Stimulated activated CD4-positive, alpha-beta T cell treated with anti-CD3 and anti-CD28 coated beads, Interleukin-4, amount 100 ng/mL, for 4 hours (primary cell): ENCODE results near the gene RASGRF1.

Experiments
- DNase-seq, 2 experiments: peaks; one replicate each; pipeline ENCODE4 v3.0.0-alpha.2; 2020

RASGRF1 gene

DNA sequence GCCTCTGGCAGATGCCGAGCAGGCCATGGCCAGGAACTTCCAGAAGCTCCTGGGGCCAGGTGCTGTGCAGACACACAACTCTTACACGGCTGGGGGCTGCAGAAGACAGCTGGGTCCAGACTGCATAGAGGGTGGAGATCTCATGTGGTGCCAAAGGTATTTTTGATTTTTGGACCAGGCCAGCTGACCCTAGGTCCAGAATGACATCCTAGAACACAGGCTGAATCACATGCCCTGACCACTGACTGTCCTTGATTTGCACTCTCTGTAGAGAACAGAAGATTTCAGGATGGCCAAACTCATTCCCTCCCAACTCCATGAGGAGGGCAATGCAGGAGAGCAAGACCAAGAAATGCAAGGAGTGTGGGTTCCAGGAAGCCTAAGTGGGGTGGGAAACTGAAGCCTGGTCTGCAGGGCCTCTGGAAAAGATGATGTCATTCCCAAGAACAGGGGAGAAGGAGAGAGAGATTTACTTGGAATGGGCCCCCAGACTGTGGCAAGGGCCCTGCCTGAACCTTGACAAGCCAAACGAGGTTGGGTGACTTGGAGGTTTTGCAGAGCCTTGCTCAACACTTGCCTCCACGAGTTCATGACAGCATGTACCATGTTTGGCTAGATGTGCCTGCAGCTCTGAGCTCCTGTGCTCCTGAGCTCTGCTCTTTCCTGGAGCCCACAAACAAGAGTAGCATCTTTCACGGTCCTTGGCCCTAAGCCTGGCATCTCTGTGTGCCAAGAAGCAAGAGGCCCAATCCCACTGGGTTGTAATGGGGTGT lies 107.2 kb downstream of the RASGRF1 start:
- no peak for DNase-seq

DNA sequence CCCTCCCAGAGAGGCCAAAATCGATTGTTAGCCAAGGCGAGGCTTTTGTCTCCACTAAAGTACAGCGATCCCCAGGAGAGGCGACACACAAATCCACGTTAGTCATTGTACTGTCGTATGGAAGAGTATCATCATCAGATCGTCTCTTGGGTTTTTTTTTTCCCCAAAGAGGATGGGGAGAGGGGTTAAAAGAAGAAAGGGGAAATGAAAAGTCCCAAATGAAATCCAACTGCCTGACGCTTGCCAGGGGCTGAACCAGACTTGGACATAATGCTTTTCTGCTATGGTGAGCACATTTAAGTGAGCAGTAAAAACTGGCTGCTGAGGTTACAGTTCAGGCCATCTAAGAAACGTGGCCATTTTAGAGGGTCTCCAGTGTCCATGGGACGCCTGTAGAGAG lies 107.8 kb downstream of the RASGRF1 start:
- no peak for DNase-seq

DNA sequence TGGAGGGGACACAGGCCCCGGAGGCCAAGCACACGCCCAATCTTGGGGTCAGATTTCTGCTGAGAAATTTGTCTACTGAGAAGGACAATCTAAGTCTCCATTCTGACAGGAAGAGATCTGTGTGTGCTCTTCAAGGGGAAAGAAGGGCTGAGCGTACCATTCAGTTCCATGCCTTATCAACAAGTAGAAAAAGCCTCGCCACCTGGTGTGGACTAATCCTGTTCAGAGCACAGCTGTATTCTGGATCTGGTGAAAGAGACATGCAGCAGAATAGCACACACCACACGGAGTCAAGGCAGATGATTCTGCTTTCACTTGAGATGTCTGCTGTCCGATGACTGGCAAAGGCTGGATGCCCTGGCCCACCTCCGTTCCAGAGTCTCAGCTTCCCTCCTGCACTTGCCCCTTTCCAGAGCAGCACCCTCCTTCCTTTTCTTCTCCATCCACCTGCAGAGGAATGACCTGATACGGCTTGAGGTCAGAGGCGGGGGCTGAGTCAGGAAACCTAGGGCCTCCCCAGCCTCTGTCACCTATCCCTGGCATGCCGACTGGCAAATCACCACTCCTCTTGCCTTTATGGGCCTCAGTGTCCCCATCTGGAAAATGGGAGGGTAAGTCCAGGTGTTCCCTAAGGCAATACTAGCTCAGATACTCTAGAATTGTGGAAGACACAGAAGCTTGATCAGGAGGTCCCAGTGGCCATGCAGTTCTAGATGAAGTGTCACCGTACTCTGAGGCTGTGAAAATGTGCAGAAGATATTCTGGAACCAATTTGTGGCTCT lies 108.9 kb downstream of the RASGRF1 start:
- DNase-seq: no peak

DNA sequence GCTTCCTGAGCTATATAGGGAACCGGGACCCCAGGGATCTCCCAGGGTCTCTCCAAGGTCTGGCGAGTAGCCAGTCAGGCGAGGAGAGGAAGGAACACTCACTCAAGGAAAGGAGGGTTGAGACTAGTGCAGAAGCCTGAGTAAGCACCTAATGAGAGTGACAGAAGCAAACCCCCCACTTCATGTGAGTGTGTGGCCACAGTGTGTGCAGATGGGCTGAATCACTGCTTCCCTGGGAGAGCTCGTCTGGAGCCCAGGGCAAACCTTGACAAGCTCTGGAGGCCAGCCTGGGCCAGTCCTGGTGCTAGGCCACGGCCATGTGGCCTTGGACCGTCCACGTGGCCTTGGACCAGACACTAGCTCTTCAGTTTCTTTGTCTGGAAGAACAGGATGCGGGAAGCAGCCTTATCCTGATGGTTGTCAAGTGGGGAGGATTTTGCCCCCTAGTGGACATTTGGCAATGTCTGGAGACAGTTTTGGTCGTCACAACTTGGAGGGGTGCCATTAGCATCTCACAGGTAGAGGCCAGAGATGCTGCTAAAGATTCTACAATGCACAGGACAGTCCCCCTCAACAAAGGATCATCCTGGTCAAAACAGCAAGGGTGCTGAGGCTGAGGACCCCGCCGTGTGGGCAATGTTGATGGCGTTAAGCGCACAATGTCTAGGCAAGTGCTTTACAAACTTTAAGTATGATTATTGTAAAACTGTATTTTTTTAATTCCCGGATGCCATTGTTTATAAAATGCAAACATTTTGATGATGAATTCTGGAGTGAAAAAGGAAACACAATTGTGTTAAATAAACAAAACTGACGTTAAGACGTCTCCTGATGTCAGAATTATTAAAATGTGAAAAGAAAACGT lies 110.9 kb downstream of the RASGRF1 start:
- no peak for DNase-seq

DNA sequence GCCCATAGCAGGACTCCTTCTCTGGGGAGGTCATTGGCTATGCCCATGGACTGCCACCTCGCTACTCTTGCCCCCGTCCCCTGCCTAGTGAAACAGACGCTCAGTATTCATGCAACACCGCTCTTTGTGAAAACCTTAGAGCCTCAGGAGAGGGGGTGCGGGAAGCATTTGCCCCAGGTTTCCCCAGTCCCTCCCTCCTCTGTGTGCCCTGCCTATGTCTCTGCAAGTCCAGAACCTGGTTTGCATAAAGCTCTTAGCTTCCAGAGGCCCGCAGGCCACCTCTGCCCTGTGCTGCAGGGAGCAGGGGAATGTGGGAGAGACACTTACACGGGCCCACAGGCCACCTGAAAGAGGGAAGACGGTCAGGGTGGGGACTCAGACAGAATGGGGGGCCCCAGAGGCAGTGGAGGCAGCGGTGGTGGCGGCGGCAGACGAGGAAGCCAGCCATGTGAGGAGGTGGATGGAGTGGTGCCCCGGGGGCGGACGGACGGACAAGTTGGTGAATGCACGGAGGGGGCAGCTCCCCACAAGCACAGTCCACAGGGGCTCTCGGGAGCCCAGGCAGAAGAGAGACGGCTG lies 111.9 kb downstream of the RASGRF1 start:
- no peak for DNase-seq

DNA sequence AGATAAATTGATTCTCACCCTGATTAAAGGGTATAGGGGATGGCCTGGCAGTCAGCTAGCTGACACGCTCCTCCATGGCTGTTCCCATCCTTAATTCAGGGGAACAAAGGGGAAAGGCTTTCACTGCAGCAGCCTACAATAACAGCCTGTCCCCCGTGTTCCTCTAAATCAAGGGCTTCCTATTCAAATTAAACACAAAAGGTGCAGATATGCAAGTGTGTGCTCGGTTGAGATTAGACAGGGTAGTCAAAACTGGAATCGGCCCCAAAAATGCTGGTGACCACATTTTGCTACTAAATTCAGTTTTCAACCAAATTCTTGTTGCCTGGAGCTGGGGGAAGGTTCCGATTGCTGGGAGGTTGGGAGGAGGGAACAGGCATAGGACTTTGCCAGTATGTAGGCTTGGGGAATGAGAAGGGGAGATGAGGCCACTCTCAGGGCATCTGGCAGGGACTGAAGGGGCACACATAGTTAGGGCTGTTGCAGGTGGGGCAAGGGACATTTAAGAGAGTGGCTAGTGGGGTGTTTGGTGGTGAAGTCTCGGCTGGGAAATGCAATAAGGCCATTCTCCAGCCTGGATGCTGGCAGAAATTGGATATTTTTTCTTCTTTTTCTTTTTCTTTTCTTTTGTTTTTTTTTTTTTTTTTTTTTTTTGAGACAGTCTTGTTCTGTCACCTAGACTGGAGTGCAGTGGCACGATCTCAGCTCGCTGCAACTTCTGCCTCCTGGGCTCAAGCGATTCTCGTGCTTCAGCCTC lies 112.8 kb downstream of the RASGRF1 start:
- no peak for DNase-seq

DNA sequence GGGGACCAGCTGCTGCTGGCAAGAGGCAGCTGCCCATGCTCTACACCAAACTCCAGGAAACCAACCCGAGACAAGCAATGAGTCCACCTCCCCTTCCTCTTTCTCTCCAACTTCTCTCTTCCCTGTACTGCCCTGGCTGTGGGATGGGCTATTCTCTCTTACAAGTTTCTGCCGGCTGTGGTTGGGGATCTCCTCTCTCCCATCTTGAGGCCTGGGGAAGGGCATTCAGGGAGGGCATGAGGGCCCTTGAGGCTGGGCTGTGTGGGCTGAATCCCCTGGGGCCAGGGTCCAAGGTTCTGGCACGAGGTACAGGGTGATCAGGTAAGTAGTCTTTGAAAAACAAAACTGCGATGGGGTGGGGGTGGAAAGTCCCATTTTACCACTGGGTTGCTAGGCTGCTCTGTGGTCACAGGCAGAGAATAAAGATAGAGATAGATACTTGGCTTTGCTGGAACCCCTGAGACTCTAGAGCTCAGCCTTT lies 113.4 kb downstream of the RASGRF1 start:
- no peak for DNase-seq

DNA sequence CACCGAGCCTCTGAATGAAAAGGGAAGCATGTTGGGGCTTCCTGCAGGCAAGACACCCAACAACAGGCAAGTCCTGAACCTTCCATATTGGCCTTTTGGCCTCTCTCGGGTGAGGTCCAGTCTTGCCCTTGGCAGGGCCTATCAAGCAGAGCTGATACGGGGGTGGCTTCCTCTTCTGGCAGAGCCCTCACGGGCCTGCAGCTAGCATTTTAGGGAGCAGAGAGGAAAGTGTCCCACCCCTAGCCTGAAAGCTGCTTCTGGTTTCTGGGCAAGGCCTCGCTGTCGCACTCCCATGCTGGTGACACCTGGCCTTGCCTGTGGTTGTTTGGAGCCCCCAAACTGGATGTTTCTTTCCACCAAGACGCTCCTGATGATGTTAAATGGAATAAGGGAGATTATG lies 113.9 kb downstream of the RASGRF1 start:
- DNase-seq: no peak

DNA sequence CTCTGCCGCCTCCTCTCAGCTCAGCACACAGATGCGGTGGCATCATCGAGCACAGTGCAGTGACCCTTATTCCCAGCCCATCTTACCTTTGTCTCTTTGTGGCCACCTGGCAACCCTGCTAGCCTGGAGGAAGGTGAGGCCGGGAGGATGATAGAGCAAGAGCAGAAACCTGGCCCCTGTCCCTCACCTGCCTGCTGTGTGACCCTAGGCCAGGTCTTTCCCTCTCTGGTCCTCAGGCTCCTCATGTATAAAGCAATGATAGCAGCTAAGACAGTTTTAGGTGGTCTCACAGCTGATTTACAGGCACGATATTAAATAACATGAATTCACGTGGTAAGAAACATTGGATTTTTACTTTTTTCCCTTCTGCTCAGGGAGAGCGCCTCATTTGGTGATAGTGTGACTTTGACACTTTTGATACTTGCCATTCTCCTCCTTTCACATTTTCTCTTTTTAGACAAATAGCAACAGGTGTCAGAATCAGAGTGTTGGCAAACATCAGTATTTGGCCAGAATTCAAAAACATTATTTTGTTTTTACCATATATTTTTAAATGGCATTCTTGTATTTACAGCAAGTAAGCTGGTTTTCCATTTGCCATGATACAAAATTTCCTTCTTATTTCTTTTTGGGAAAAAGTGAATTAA lies 116.2 kb downstream of the RASGRF1 start:
- no peak for DNase-seq

DNA sequence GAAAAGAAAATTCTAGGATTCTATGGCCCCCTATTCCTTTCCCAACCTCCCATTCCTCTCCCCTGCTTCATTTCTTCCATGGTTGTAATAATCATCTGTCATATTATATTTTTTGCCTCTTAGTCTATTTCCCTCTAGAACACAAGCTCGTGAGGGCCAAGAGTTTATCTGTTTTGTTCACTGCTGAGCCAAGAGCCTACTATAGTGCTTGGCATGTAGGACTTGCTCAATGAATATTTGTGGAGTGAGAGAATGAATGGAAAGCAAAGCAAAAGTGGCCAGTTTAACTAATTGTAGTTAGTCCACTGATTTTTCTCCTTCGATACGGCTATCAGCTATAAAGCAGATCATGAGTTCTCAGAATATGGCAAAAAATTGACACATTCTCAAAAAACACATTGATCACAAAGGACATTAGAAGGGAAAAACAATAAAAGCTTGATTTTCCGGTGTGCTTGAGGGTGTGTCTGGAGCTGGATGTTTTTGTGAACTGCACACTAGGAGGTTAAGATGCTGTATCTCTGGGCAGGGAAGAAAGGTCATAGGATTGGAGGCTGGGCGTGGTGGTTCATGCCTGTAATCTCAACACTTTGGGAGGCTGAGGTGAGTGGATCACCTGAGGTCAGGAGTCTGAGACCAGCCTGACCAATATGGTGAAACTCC lies 120.8 kb downstream of the RASGRF1 start:
- no peak for DNase-seq

DNA sequence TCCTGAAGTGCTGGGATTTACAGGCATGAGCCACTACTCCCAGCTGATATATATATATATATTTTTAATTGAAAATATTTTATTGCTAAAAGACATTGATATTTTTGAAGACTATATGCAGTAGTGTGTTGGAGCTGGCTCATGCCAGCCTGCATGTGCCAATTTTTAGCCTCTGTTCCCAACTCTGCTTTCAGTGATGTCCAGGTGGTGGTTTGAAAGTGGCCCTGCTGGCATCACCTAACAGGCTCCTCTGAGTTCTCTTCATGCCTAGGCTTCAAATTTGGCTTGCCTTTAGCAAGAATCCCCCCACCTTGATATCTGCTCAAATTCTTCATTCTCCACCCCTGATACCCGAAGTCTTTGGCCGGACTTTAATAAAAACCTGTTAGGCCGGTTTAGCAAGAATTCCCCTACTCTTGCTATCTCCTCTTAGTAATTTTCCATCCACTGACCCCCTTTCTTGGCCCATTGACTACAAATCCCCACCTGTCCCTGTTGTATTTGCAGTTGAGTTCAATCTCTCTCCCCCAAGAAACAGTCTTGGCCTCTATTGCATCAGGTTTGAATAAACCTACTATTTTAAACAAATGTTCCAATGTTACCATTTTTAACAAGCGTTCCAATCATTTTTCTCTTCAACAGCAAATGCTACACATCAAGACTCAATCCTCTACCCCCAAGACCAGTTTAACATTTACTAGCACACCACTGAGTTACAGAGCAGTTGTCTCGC lies 121.9 kb downstream of the RASGRF1 start:
- no peak for DNase-seq

DNA sequence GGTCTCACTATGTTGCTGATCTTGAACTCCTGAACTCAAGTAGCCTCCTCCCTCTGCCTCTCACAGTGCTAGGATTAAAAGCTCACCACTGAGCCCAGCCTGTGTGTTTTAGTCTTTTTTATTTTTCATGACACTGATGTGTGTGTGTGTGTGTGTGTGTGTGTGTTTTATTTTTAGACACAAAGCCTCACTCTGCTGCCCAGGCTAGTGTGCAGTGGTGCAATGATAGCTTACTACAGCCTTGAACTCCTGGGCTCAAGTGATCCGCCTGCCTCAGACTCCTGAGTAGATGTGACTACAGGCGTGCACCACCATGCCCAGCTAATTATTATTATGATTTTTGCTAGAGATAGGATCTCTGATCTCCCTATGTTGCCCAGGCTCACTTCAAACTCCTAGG lies 122.5 kb downstream of the RASGRF1 start:
- no peak for DNase-seq

DNA sequence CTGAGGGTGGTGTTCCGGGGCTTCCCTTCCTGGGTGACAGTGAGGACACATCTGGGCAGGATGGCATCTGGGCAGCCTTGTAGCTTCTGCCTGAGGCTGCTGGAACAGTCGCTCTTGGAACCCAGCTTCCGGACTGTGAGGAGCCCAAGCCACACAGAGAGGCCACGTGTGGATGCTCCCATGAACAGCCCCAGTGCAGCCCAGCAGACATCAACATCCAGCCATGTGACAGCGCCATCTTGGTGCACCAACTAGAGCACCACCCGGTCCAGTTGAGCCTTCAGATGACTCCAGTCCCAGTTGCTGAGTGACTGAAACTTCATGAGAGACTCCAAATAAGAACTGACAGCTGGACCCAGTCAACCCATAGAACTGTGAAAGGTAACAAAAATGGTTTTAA lies 130.3 kb downstream of the RASGRF1 start:
- no peak for DNase-seq

DNA sequence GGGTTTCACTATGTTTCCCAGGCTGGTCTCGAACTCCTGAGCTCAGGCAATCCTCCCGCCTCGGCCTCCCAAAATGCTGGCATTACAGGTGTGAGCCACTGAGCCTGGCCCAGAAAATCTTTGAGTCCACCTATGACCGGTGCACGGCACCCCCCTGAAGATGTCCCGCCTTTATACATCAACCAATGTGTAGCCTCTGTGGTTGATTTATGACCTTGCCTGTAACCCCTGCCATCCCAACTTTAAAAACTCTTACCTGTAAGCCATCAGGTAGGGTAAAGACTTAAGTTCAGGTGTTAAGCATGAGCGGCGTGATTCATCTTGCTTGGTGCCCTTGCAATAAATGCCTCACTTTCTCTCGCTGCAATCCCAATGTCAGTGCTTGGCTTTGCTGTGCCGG lies 131.2 kb downstream of the RASGRF1 start:
- DNase-seq: no peak

DNA sequence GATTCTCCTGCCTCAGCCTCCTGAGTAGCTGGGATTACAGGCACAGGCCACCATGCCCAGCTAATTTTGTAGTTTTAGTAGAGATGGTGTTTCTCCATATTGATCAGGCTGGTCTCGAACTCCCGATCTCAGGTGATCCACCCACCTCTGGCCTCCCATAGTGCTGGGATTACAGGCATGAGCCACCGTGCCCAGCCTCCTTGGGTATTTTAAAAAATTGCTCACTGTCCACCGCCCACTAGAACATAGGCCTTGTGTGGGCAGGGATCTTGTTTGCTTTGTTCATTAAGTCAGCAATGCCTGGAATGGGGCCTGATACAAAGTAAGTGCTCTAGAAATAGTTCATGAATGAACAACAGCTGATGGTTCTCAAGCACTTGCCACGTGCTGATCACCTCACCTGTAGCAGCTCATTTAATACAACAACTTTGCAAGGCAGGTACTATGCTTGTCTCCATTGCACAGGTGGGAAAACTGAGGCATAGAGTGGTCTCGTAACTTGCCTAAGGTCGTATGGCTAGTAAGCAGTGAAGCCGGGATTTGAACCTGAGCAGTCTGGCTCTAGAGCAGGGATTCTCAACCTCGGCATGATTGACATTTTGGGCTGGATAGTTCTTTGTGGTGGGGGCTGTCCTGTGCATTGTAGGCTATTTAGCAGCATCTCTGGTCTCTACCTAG lies 133.0 kb downstream of the RASGRF1 start:
- DNase-seq: no peak

DNA sequence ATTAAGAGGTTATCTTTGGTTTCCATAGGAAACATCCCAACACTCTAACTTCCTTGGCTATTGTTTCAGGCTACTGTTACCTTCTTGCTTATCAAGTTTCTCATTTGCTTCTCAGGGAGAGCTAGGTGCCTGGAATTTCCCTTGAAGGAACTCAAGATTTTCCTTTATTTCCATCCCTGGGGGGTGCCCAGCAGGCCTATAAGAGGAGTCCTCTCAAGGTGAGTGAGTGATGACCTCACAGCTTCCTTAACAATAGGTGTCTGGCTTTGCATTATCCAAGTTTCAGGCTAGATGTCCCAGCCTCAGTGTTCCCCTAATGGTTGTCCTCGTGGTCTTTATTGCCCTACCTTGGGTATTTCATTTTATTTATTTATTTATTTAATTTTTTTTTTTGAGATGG lies 133.6 kb downstream of the RASGRF1 start:
- no peak for DNase-seq

DNA sequence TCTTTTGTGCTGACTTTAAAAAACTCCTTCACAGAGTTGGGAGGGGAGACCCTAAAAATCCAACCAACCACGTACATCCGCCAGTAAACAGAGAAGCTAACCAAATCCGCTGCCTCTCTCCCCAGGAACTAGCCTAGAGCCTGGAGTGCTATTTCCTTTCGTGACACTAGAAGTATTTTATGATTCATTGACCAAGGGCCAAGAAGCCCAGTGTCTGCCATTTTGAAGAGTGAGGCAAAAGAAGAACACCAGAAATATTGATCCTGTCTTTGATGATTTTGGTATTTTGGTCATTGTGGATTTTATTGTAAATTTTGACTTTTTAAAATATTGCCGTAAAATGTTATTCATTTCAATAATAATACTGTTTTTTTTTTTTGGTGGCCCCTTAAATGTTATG lies 135.2 kb downstream of the RASGRF1 start:
- no peak for DNase-seq

DNA sequence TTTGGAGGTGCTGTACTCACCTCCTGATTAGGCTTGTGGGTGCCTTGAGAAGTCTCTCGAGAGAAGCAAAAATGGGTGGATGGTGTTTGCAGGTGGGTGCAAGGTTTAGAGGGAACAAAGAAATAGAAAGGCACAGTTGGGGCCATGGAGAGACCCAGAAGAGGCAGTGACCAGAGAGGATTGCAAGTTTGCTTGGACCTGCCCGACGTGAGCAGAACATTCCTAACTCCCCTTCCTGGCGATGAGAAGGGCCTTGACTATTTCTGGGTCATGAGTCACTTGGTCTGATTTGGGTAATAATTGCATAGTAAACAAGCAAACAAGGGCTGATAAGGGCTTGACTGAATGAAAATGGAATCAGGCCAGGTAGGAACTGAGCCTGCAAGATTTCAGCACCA lies 138.7 kb downstream of the RASGRF1 start:
- no peak for DNase-seq

DNA sequence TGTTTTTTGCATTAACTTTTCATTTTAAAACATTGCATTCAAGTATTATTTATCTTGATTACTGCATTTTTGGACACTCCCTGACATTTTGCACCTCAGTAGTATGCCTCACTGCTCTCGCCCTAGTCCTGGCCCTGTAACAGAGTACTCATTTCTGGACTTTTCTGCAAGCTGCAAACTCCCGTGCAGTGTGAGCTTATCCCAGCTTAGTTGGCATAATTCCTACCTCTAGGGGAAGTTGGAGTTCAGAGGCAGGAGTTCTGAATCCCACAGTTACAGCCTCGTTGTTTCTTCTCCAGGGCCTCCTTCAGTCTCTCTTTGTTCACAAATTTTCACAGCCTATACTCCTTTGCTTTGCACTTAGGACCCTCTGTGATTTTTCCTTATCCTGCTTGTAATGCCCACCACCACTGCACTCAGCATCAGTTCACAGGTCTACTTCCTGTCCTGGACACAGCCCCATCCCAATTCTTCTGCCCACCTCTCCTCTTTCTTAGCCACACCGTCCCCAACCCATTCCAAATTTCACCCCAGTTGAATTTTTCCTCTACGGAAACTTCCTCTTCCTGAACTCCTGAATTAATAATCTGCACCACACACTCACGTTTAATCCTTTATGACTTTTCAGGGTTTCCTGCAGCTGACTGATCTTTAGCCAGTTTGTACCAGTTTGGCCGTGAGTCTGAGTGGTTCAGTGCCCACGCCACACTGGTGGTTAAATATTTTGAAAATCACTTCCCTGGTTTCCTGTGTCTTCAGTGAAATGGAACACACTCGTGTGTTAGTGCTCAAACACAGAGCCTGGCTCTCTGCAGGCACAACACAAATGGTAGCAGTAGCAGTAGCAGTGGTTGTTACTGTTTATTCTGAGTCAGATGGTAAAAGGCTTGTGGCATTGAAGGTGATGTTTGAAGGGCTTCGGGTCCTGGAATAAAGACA lies 139.4 kb downstream of the RASGRF1 start:
- no peak for DNase-seq
